Measurements from ENCODE around the gene PTPRJ. TPM values are rescaled to one million over a fixed set of nuclear protein-coding genes. Genes with fewer than 3 reads are reported as not detected.

The PTPRJ gene
- total RNA-seq, 2 donors from 2014 or later, result 3.4 to 8.0 TPM

GRCh38 chr11:47995360-47995769, 15.0 kb downstream of the PTPRJ start:
- no peaks in the 10 kb centered on the region for H3K36me3 ChIP-seq
- H3K27me3 ChIP-seq, result no peaks in the 10 kb centered on the region
- H3K4me3 ChIP-seq, result no peak overlapping the region
- DNase-seq (ENCODE audit: low spot score), result no peak
- no peak overlapping the region for H3K27ac ChIP-seq
- no peaks in the 10 kb centered on the region for H3K9me3 ChIP-seq
- peaks cover 0 to 9% of the 10 kb centered on the region in 2 donors for H3K4me1 ChIP-seq
- TF ChIP-seq CTCF (IDR thresholded peaks at IDR 0.05), result no peak

GRCh38 chr11:47997063-47998053, 17.0 kb downstream of the PTPRJ start:
- DNase-seq (ENCODE audit: low spot score), result no peak
- peaks cover 0 to 5% of the 10 kb centered on the region in 2 donors for H3K4me1 ChIP-seq
- H3K27ac ChIP-seq, result no peak overlapping the region
- H3K27me3 ChIP-seq, result no peaks in the 10 kb centered on the region
- no peaks in the 10 kb centered on the region for H3K36me3 ChIP-seq
- H3K9me3 ChIP-seq, result no peaks in the 10 kb centered on the region
- no peak for TF ChIP-seq CTCF (IDR thresholded peaks at IDR 0.05)
- H3K4me3 ChIP-seq, result no peak overlapping the region

- Histone ChIP-seq H3K36me3 (no peaks in the 10 kb centered on the region), H3K27ac (no peak overlapping the region), H3K4me3 (no peak overlapping the region), H3K27me3 (no peaks in the 10 kb centered on the region), H3K9me3 (no peaks in the 10 kb centered on the region), H3K4me1 (peaks cover 0 to 5% of the 10 kb centered on the region in 2 donors)
- TF ChIP-seq CTCF (IDR thresholded peaks at IDR 0.05), result no peak
- no peak for DNase-seq (ENCODE audit: low spot score)
Measured at GRCh38 chr11:47998345-47998732, 18.0 kb downstream of the PTPRJ start.

GRCh38 chr11:47998733-47999359, 18.5 kb downstream of the PTPRJ start:
- Histone ChIP-seq H3K27me3 (no peaks in the 10 kb centered on the region), H3K4me1 (peaks cover 0 to 9% of the 10 kb centered on the region in 2 donors), H3K9me3 (no peaks in the 10 kb centered on the region), H3K27ac (no peak overlapping the region), H3K36me3 (no peaks in the 10 kb centered on the region), H3K4me3 (no peak overlapping the region)
- DNase-seq (ENCODE audit: low spot score), result no peak
- no peak for TF ChIP-seq CTCF (IDR thresholded peaks at IDR 0.05)

- no peak overlapping the region for H3K4me3 ChIP-seq
- no peaks in the 10 kb centered on the region for H3K27me3 ChIP-seq
- no peak for TF ChIP-seq CTCF (IDR thresholded peaks at IDR 0.05)
- H3K27ac ChIP-seq, result no peak overlapping the region
- H3K9me3 ChIP-seq, result no peaks in the 10 kb centered on the region
- no peaks in the 10 kb centered on the region for H3K36me3 ChIP-seq
- no peak for DNase-seq (ENCODE audit: low spot score)
- peaks cover 0 to 25% of the 10 kb centered on the region in 2 donors for H3K4me1 ChIP-seq
Measured at GRCh38 chr11:48000432-48000831, 20.1 kb downstream of the PTPRJ start.
